Endothelial cell of umbilical vein (primary cell): Measurements from ENCODE around the gene XRN1. TPM values are rescaled to one million over a fixed set of nuclear protein-coding genes. Genes with fewer than 3 reads are reported as not detected.
"Not testable (repeated sequence)": the region's sequence is repeated elsewhere in the genome, so short reads cannot be mapped to it uniquely, and the experiment has no call there.

Experiments used
- BruUV-seq: library from RNA; stranded (reverse); fragments of 400-500 nt; replicated peaks from 2 replicates; lab custom pipeline; 2021; lab: Mats Ljungman, UMichigan
- CTCF ChIA-PET: fragments of 300-600, 350-600 bp; sonication (Branson Sonifier 250); formaldehyde crosslinking; loops from one replicate; lab custom pipeline; 2021; ENCODE audit warnings: antibody characterized with exemption, inconsistent platforms; lab: Charles Lee
- POLR2A ChIA-PET: fragments of 300-600, 350-600 bp; sonication (Branson Sonifier 250); formaldehyde crosslinking; loops from one replicate; lab custom pipeline; 2021; ENCODE audit warnings: antibody characterized with exemption, inconsistent platforms; lab: Charles Lee
- DNase-seq: peaks from one replicate; pipeline ENCODE4 v3.0.0-alpha.2; 2011; ENCODE audit warnings: low read depth, low spot score
- FAIRE-seq: peaks from 2 replicates; lab custom pipeline; 2011; peaks lifted over from hg19 to GRCh38; lab: Jason Lieb, UNC
- H2AFZ ChIP-seq: 2 replicates; pipeline ENCODE4 v1.6.0; 2012; ENCODE audit warnings: low read depth, low read length, control low read depth, inconsistent platforms
- H3K27ac ChIP-seq: 2 replicates; pipeline ENCODE4 v1.5.1; 2011; ENCODE audit warnings: low read depth, mild to moderate bottlenecking, control low read depth, low read length, moderate library complexity; ENCODE audit not compliant: insufficient read depth
- H3K27me3 ChIP-seq, 2 experiments: 2 replicates each; pipeline versions ENCODE4 v1.6.0 to v1.6.1; 2011; ENCODE audit warnings: low read length in 2 of 2, mixed read lengths in 1 of 2; ENCODE audit not compliant: control insufficient read depth in 2 of 2, insufficient read depth in 2 of 2
- H3K36me3 ChIP-seq, 2 experiments: 2 replicates in 1 of 2; 3 replicates in 1 of 2; pipeline ENCODE4 v1.5.1; 2011; ENCODE audit warnings: low read length in 2 of 2, mild to moderate bottlenecking in 1 of 2, moderate library complexity in 1 of 2; ENCODE audit not compliant: control insufficient read depth in 2 of 2, insufficient read depth in 2 of 2; ENCODE audit errors: extremely low read depth in 1 of 2
- H3K4me1 ChIP-seq: 3 replicates; pipeline ENCODE4 v1.5.1; 2011; ENCODE audit warnings: mild to moderate bottlenecking, low read length; ENCODE audit not compliant: control insufficient read depth, insufficient read depth; ENCODE audit errors: extremely low read depth
- H3K4me2 ChIP-seq: 2 replicates; pipeline ENCODE4 v1.6.1; 2011; ENCODE audit warnings: low read length, control low read depth, mixed read lengths; ENCODE audit not compliant: insufficient read depth
- H3K4me3 ChIP-seq, 3 experiments: fragments of 200-600 bp in 1 of 3; sonication (generic), shearing (Covaris generic) in 1 of 3; replicated peaks in 1 of 3; 2 replicates each; pipeline ENCODE4 v1.5.1; 2011 to 2016; ENCODE audit warnings: control low read depth in 3 of 3, low read length in 3 of 3, mild to moderate bottlenecking in 2 of 3, inconsistent platforms in 1 of 3, low read depth in 1 of 3, moderate library complexity in 1 of 3; ENCODE audit not compliant: insufficient read depth in 1 of 3
- H3K79me2 ChIP-seq: 2 replicates; pipeline ENCODE4 v1.6.0; 2012; ENCODE audit warnings: low read length, inconsistent platforms; ENCODE audit not compliant: control insufficient read depth, insufficient read depth
- H3K9ac ChIP-seq: replicated peaks from 2 replicates; pipeline ENCODE3; 2011; ENCODE audit warnings: low read length, control low read depth; ENCODE audit not compliant: insufficient read depth; ENCODE audit errors: extremely low read depth
- H3K9me1 ChIP-seq: replicated peaks from 3 replicates; pipeline ENCODE4 v1.6.0; 2011; ENCODE audit warnings: mild to moderate bottlenecking, low read length; ENCODE audit not compliant: control insufficient read depth, insufficient read depth; ENCODE audit errors: extremely low read depth
- H3K9me3 ChIP-seq: replicated peaks from 2 replicates; pipeline ENCODE4 v1.5.1; 2012; ENCODE audit warnings: low read length, inconsistent platforms; ENCODE audit not compliant: control insufficient read depth, insufficient read depth
- H4K20me1 ChIP-seq: replicated peaks from 2 replicates; pipeline ENCODE3; 2011; ENCODE audit warnings: mild to moderate bottlenecking, low read length; ENCODE audit not compliant: control insufficient read depth, insufficient read depth; ENCODE audit errors: extremely low read depth
- CTCF ChIP-seq, 2 donors: IDR thresholded peaks; 1 replicate in 1 of 2; 2 replicates in 1 of 2; pipeline ENCODE4 v1.5.1; 2011; ENCODE audit warnings: low read length in 2 of 2, mild to moderate bottlenecking in 2 of 2, moderate library complexity in 2 of 2, control low read depth in 1 of 2, inconsistent platforms in 1 of 2, low read depth in 1 of 2; ENCODE audit not compliant: insufficient read depth in 1 of 2; ENCODE audit errors: extremely low read depth in 1 of 2
- EZH2 ChIP-seq: IDR thresholded peaks from 2 replicates; pipeline ENCODE4 v1.6.1; 2012; ENCODE audit warnings: borderline replicate concordance, low read depth, mild to moderate bottlenecking, moderate library complexity, low read length, inconsistent platforms; ENCODE audit not compliant: severe bottlenecking
- FOS ChIP-seq: IDR thresholded peaks from 2 replicates; pipeline ENCODE4 v1.6.1; 2011; ENCODE audit warnings: mild to moderate bottlenecking, low read length, moderate library complexity, borderline replicate concordance; ENCODE audit not compliant: insufficient read depth
- GATA2 ChIP-seq: IDR thresholded peaks from 2 replicates; pipeline ENCODE4 v1.7.0; 2011; ENCODE audit warnings: low read depth, mild to moderate bottlenecking, moderate library complexity, mixed read lengths, low read length; ENCODE audit not compliant: insufficient read length, insufficient read depth
- JUN ChIP-seq: IDR thresholded peaks from 2 replicates; pipeline ENCODE4 v1.6.1; 2011; ENCODE audit warnings: borderline replicate concordance, low read depth; ENCODE audit not compliant: insufficient read length, insufficient read depth
- MAX ChIP-seq: IDR thresholded peaks from 2 replicates; pipeline ENCODE4 v1.6.1; 2011; ENCODE audit not compliant: insufficient read depth, insufficient read length
- MYC ChIP-seq: IDR thresholded peaks from one replicate; pipeline ENCODE4 v1.6.1; 2011; ENCODE audit warnings: mild to moderate bottlenecking, low read depth, low read length
- POLR2A ChIP-seq: IDR thresholded peaks from 2 replicates; pipeline ENCODE4 v1.6.1; 2012; ENCODE audit warnings: low read depth, mild to moderate bottlenecking, control low read depth, low read length
- POLR2AphosphoS5 ChIP-seq: IDR thresholded peaks from 2 replicates; pipeline ENCODE4 v1.6.1; 2012; ENCODE audit warnings: low read depth, mild to moderate bottlenecking, control low read depth, low read length, moderate library complexity; ENCODE audit not compliant: insufficient read depth
- dilution Hi-C: fragments of 300-500 bp; cut with MboI; formaldehyde crosslinking; loops from one replicate; pipeline ENCODE4 v1.15.0; 2019; ENCODE audit warnings: low sequenced_read_pairs; ENCODE audit not compliant: extremely low pct_ligation_motif_present
- intact Hi-C: fragments of 100-400 bp; cut with micrococcal nuclease; formaldehyde crosslinking; loops from one replicate; pipeline ENCODE4 v1.10.0; 2022
- polyA plus RNA-seq, 4 experiments: library from polyadenylated mRNA; depleted of rRNA in 3 of 4; stranded (reverse) in 3 of 4; unstranded in 1 of 4; fragments of >200 nt; gene quantifications; 2 replicates each; pipeline versions ENCODE4 v1.2.1 to v1.2.3, GENCODE V29; 2011 to 2012; ENCODE audit warnings: missing spikeins in 1 of 4
- total RNA-seq: library from RNA; stranded (reverse); gene quantifications from 2 replicates; pipeline ENCODE4 v1.2.3, GENCODE V29; 2021

Gene XRN1
- total and polyA plus RNA-seq, 2 donors (not counting 3 experiments of a cell fraction or from before 2014, with no cell fraction given), result 4.4 to 40.0 TPM

- H2AFZ ChIP-seq, result no peak overlapping the region
- H3K4me1 ChIP-seq, result peaks cover 16% of the 10 kb centered on the region
- CTCF ChIA-PET, result no interaction called here
- H3K9ac ChIP-seq, result no peak overlapping the region
- no peaks in the 10 kb centered on the region for H3K27me3 ChIP-seq
- DNase-seq (no peak), FAIRE-seq (no peak)
- no peak overlapping the region for H3K4me3 ChIP-seq
- intact Hi-C loops (no loop called here), dilution Hi-C loops (no loop called here)
- no peaks in the 10 kb centered on the region for H4K20me1 ChIP-seq
- no peaks in the 10 kb centered on the region for H3K79me2 ChIP-seq
- H3K36me3 ChIP-seq, result peaks cover 0 to 4% of the 10 kb centered on the region in 2 experiments
- no peaks in the 10 kb centered on the region for H3K9me3 ChIP-seq
- no peak overlapping the region for H3K4me2 ChIP-seq
- TF ChIP-seq GATA2, result no peak
- no peak for TF ChIP-seq JUN
- TF ChIP-seq MAX, result no peak
- TF ChIP-seq POLR2AphosphoS5, result no peak
- TF ChIP-seq CTCF (IDR thresholded peaks at IDR 0.05; ENCODE audit: extremely low read depth in 1 of 2, insufficient read depth in 1 of 2, low read depth in 1 of 2, low read length in 2 of 2), result no peak
- TF ChIP-seq FOS, result no peak
- no peak for TF ChIP-seq EZH2
- TF ChIP-seq POLR2A, result no peak
- TF ChIP-seq MYC, result no peak
- H3K27ac ChIP-seq, result no peak overlapping the region
- no TSS peak for BruUV-seq
- H3K9me1 ChIP-seq, result no peaks in the 10 kb centered on the region
- POLR2A ChIA-PET, result no interaction called here
Observed at GRCh38 chr3:142417302-142417701, 30.5 kb downstream of the XRN1 start.

- H4K20me1 ChIP-seq, intact Hi-C loops, DNase-seq, H3K4me1 ChIP-seq, CTCF ChIA-PET, H3K36me3 ChIP-seq, POLR2A ChIA-PET, H3K4me2 ChIP-seq, H3K27ac ChIP-seq, H3K9ac ChIP-seq, H3K4me3 ChIP-seq, FAIRE-seq, H3K9me1 ChIP-seq, BruUV-seq, H3K27me3 ChIP-seq, H3K79me2 ChIP-seq, dilution Hi-C loops, H2AFZ ChIP-seq, H3K9me3 ChIP-seq: not testable (repeated sequence)
Observed at GRCh38 chr3:142400537-142400936, 47.3 kb downstream of the XRN1 start.
